ENCODE results near the gene SCML2.

Gene SCML2

DNA sequence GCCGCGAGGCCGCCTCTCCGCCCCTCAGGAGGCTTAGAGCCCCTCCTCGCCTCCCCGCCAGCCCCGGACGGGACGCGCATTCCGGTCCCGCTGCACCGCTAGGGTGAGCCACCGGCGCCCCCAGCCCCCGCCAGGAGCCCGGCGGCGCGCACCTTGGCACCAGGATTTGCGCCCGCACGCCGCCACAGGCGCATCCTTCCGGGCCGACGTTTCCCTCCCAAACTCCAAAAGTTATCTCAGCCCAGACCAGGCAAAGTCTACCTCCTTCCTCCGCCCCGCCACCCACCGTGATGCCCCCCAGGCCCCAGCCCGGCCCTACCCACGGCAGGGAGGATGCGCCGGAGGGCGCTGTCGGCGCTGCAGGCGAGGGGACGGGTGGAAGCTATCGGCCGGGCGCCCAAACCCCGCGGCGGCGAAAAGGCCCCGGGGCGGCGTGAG is 538 bp downstream of the SCML2 start:
- Histone ChIP-seq H3K9me3 (ENCODE audit: control insufficient read depth, low read length) (no peaks in the 10 kb centered on the region), H3K4me1 (ENCODE audit: control insufficient read depth, insufficient read depth, low read length, poor library complexity, severe bottlenecking) (peaks cover 3% of the 10 kb centered on the region), H3K27ac (ENCODE audit: insufficient read depth, low read length, poor library complexity, severe bottlenecking) (no peak overlapping the region), H3K36me3 (ENCODE audit: control insufficient read depth, insufficient read depth, low read length) (no peaks in the 10 kb centered on the region), H3K4me3 (ENCODE audit: insufficient read depth, low read depth, low read length, poor library complexity, severe bottlenecking) (peak overlapping the region; percentile 52), H3K27me3 (replicated peaks; ENCODE audit: control insufficient read depth, insufficient read depth, low read length, poor library complexity, severe bottlenecking) (no peaks in the 10 kb centered on the region)
- no peak for DNase-seq

DNA sequence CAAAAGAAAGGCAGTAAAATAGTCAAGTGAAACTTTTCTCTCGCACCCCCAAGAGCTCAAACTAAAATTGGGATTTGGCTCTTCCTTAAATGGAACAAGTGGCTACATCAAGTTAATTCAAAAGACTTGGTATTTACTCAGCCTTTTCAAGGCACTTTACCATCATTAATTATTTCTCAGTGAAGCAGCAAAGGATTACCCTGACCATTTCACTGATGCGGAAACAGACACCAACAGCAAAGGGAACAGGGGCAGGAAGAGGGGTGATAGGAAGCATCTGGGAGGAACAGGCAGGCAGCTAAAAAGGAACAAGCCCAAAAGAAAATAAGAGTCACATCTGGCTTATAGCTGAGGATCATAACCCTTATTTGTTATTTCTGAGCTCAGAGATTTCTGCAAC is 2.7 kb downstream of the SCML2 start:
- no peaks in the 10 kb centered on the region for H3K27me3 ChIP-seq (replicated peaks; ENCODE audit: control insufficient read depth, insufficient read depth, low read length, poor library complexity, severe bottlenecking)
- no peak for DNase-seq
- no peak overlapping the region for H3K4me3 ChIP-seq (ENCODE audit: insufficient read depth, low read depth, low read length, poor library complexity, severe bottlenecking)

DNA sequence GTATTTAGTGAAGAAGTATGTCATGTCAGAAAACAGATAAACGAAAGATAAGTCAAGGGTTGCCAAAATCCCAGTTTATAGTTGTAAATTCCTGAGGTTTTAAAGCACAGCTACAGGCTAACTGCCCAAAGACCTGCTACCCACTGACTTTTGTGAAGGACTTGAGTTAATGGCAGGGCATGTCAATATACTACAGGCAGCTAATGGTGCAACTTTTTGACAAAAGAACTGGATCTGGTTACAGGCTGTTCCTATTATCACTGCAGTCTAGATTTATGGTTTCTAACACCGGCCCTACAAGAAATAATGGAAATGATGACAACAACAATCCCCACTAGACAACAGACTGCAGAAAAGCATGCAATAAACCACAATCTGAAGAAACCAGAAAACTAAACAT is 6.4 kb downstream of the SCML2 start:
- Histone ChIP-seq H3K36me3 (ENCODE audit: control insufficient read depth, insufficient read depth, low read length) (no peaks in the 10 kb centered on the region), H3K4me3 (ENCODE audit: insufficient read depth, low read depth, low read length, poor library complexity, severe bottlenecking) (no peak overlapping the region), H3K4me1 (ENCODE audit: control insufficient read depth, insufficient read depth, low read length, poor library complexity, severe bottlenecking) (no peaks in the 10 kb centered on the region), H3K27ac (ENCODE audit: insufficient read depth, low read length, poor library complexity, severe bottlenecking) (no peak overlapping the region), H3K9me3 (ENCODE audit: control insufficient read depth, low read length) (no peaks in the 10 kb centered on the region), H3K27me3 (replicated peaks; ENCODE audit: control insufficient read depth, insufficient read depth, low read length, poor library complexity, severe bottlenecking) (no peaks in the 10 kb centered on the region)
- DNase-seq = no peak

More for the DNA sequence above, 2.7 kb downstream of the SCML2 start:
- no peaks in the 10 kb centered on the region for H3K36me3 ChIP-seq (ENCODE audit: control insufficient read depth, insufficient read depth, low read length)
- no peak overlapping the region for H3K27ac ChIP-seq (ENCODE audit: insufficient read depth, low read length, poor library complexity, severe bottlenecking)
- H3K9me3 ChIP-seq (ENCODE audit: control insufficient read depth, low read length) = no peaks in the 10 kb centered on the region
- peaks cover 3% of the 10 kb centered on the region for H3K4me1 ChIP-seq (ENCODE audit: control insufficient read depth, insufficient read depth, low read length, poor library complexity, severe bottlenecking)

DNA sequence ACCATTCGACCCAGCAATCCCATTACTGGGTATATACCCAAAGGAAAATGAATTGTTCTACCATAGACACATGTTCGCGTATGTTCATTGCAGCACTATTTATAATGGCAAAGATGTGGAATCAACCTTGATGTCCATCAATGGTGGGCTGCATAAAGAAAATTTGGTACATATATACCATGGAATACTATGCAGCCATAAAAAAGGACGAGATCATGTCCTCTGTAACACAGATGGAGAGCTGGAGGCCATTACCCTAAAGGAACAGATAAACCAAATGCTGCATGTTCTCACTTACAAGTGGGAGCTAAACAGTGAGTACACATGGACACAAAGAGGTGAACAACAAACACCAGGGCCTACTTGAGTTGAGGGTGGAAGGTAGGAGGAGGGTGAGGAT is 45.1 kb downstream of the SCML2 start:
- Histone ChIP-seq H3K27ac (ENCODE audit: insufficient read depth, low read length, poor library complexity, severe bottlenecking) (no peak overlapping the region), H3K36me3 (ENCODE audit: control insufficient read depth, insufficient read depth, low read length) (no peaks in the 10 kb centered on the region), H3K4me3 (ENCODE audit: insufficient read depth, low read depth, low read length, poor library complexity, severe bottlenecking) (no peak overlapping the region), H3K9me3 (ENCODE audit: control insufficient read depth, low read length) (no peaks in the 10 kb centered on the region), H3K4me1 (ENCODE audit: control insufficient read depth, insufficient read depth, low read length, poor library complexity, severe bottlenecking) (no peaks in the 10 kb centered on the region), H3K27me3 (replicated peaks; ENCODE audit: control insufficient read depth, insufficient read depth, low read length, poor library complexity, severe bottlenecking) (no peaks in the 10 kb centered on the region)
- DNase-seq = no peak

DNA sequence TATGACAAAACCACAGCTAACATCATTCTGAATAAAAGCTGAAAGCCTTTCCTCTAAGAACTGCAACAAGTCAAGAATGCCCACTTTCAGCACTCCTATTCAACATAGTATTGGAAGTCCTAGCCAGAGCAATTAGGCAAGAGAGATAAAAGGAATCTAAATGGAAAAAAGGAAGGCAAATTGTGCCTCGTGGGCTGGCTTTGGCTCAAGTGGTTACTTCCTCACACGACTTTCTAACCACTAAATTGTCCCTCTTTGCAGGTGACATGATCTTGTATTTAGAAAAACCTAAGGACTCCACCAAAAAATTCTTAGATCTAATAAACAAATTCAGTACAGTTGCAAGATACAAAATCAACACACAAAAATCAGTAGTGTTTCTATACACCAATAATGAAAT is 57.2 kb downstream of the SCML2 start:
- Histone ChIP-seq H3K4me1 (ENCODE audit: control insufficient read depth, insufficient read depth, low read length, poor library complexity, severe bottlenecking) (no peaks in the 10 kb centered on the region), H3K27ac (ENCODE audit: insufficient read depth, low read length, poor library complexity, severe bottlenecking) (no peak overlapping the region), H3K4me3 (ENCODE audit: insufficient read depth, low read depth, low read length, poor library complexity, severe bottlenecking) (no peak overlapping the region), H3K27me3 (replicated peaks; ENCODE audit: control insufficient read depth, insufficient read depth, low read length, poor library complexity, severe bottlenecking) (no peaks in the 10 kb centered on the region), H3K36me3 (ENCODE audit: control insufficient read depth, insufficient read depth, low read length) (no peaks in the 10 kb centered on the region), H3K9me3 (ENCODE audit: control insufficient read depth, low read length) (no peaks in the 10 kb centered on the region)
- DNase-seq = no peak

DNA sequence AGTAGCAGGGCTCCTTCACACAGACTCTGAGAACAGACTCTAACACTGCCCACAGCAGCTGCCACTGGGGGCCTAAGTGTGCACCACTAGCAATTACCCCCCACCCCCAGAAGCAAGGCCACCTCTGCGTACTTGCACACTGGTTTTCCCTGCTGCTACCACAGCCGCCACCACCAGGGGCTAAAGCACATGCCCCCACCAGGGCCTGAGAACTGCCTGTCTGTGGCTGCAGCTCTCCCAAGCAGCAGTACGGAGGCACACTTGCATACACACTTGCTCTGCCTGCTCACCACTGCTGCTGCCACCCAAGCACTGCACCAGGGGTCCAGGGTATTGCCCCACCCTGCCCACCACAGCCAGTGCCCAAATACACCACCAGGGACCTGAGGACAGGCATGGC is 59.6 kb downstream of the SCML2 start:
- H3K4me1 ChIP-seq (ENCODE audit: control insufficient read depth, insufficient read depth, low read length, poor library complexity, severe bottlenecking) = no peaks in the 10 kb centered on the region
- no peak for DNase-seq
- H3K36me3 ChIP-seq (ENCODE audit: control insufficient read depth, insufficient read depth, low read length) = no peaks in the 10 kb centered on the region
- H3K27me3 ChIP-seq (replicated peaks; ENCODE audit: control insufficient read depth, insufficient read depth, low read length, poor library complexity, severe bottlenecking) = no peaks in the 10 kb centered on the region
- H3K27ac ChIP-seq (ENCODE audit: insufficient read depth, low read length, poor library complexity, severe bottlenecking) = no peak overlapping the region
- H3K9me3 ChIP-seq (ENCODE audit: control insufficient read depth, low read length) = no peaks in the 10 kb centered on the region
- H3K4me3 ChIP-seq (ENCODE audit: insufficient read depth, low read depth, low read length, poor library complexity, severe bottlenecking) = no peak overlapping the region

DNA sequence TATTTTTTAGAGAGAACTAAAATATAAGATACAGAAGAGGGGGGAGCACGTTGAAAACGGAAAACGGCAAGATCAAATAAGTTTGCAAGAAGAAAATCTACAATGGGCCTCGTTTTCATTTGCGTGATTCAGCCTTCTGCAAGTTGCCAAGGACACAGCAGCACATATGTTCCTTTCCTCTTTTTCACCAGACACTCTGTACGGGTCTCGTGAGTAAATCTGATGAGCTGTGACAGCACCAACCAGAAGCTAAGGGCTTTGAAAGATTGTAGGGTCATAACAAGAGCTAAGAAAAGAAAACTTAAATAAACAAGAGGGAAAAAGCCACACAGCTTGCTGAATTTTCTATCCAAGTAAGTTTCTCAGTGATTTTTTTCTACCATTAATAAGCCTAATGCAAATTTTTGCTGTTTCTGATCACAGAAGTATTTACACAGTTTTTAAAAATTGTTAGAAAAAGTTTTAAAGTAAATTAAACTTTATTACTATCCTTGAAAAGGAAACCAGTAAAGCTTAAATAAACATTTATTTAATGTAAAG is 63.4 kb downstream of the SCML2 start:
- Histone ChIP-seq H3K4me1 (ENCODE audit: control insufficient read depth, insufficient read depth, low read length, poor library complexity, severe bottlenecking) (no peaks in the 10 kb centered on the region), H3K4me3 (ENCODE audit: insufficient read depth, low read depth, low read length, poor library complexity, severe bottlenecking) (no peak overlapping the region), H3K27ac (ENCODE audit: insufficient read depth, low read length, poor library complexity, severe bottlenecking) (no peak overlapping the region), H3K36me3 (ENCODE audit: control insufficient read depth, insufficient read depth, low read length) (no peaks in the 10 kb centered on the region), H3K27me3 (replicated peaks; ENCODE audit: control insufficient read depth, insufficient read depth, low read length, poor library complexity, severe bottlenecking) (no peaks in the 10 kb centered on the region), H3K9me3 (ENCODE audit: control insufficient read depth, low read length) (no peaks in the 10 kb centered on the region)
- DNase-seq = no peak

DNA sequence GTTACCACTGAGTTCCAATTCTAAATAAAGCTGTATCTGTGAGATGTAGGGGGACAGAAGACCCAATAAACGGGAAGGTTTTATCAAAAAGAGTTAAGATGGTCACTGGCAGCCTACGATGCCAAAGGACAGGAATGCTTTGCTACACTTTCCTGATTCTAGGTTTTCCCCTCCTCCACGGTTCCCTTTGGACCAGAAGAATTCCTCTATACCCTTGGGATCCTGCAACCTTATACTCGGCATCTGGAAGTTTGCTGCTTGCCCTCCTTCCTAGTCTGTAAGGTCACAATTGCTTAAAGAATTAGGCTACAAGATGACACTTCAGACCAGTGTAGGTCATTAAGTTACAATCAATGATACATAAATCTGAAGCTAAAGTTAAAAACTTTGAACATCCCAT is 64.3 kb downstream of the SCML2 start:
- Histone ChIP-seq H3K36me3 (ENCODE audit: control insufficient read depth, insufficient read depth, low read length) (no peaks in the 10 kb centered on the region), H3K4me3 (ENCODE audit: insufficient read depth, low read depth, low read length, poor library complexity, severe bottlenecking) (no peak overlapping the region), H3K4me1 (ENCODE audit: control insufficient read depth, insufficient read depth, low read length, poor library complexity, severe bottlenecking) (no peaks in the 10 kb centered on the region), H3K27ac (ENCODE audit: insufficient read depth, low read length, poor library complexity, severe bottlenecking) (no peak overlapping the region), H3K9me3 (ENCODE audit: control insufficient read depth, low read length) (no peaks in the 10 kb centered on the region), H3K27me3 (replicated peaks; ENCODE audit: control insufficient read depth, insufficient read depth, low read length, poor library complexity, severe bottlenecking) (no peaks in the 10 kb centered on the region)
- no peak for DNase-seq

DNA sequence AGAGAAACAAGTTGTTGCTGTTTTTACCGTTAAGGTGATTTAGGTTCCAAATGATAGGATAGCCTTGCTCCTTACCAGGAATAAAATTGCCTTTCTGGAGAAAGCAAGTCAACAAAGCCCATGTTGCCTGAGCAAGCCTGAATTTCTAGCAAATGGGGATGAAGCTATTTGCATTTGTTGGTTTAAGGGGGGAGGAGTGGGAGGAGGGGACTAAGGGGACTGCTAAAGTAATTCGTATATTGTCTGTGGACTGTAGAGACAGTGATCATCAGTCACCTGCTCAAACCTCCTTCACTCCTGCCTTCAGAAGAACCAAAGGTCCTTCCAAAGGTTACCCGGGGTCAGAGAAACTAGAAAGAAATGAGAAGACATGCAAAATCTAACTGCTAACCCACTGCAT is 65.8 kb downstream of the SCML2 start:
- Histone ChIP-seq H3K27ac (ENCODE audit: insufficient read depth, low read length, poor library complexity, severe bottlenecking) (no peak overlapping the region), H3K36me3 (ENCODE audit: control insufficient read depth, insufficient read depth, low read length) (no peaks in the 10 kb centered on the region), H3K4me3 (ENCODE audit: insufficient read depth, low read depth, low read length, poor library complexity, severe bottlenecking) (no peak overlapping the region), H3K9me3 (ENCODE audit: control insufficient read depth, low read length) (no peaks in the 10 kb centered on the region), H3K4me1 (ENCODE audit: control insufficient read depth, insufficient read depth, low read length, poor library complexity, severe bottlenecking) (no peaks in the 10 kb centered on the region), H3K27me3 (replicated peaks; ENCODE audit: control insufficient read depth, insufficient read depth, low read length, poor library complexity, severe bottlenecking) (no peaks in the 10 kb centered on the region)
- no peak for DNase-seq

DNA sequence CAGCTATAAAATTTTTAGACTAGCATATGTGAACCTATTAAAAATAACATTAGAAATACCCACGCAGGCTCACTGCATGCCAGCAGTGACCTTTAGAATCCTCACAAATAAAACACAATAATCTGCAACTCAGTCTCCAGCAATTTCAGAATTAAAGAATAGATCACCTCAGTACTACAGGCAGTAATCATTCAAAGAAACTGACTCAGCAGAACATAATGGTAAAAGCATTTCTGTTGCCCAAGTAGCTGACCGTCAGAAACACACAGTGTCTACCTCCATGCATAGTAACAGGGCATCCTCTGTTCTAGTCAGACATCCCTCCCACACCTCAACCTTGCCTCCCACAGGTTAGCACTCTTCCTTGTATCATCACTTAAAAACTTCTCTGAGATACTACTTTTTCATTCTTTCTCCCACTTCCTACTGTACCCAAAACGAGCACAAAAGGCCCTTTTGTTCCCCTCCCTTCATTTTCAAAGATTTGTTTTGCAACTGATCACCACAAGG is 68.1 kb downstream of the SCML2 start:
- H3K4me3 ChIP-seq (ENCODE audit: insufficient read depth, low read depth, low read length, poor library complexity, severe bottlenecking) = no peak overlapping the region
- DNase-seq = no peak
- H3K27ac ChIP-seq (ENCODE audit: insufficient read depth, low read length, poor library complexity, severe bottlenecking) = no peak overlapping the region
- H3K4me1 ChIP-seq (ENCODE audit: control insufficient read depth, insufficient read depth, low read length, poor library complexity, severe bottlenecking) = no peaks in the 10 kb centered on the region
- H3K36me3 ChIP-seq (ENCODE audit: control insufficient read depth, insufficient read depth, low read length) = no peaks in the 10 kb centered on the region
- H3K9me3 ChIP-seq (ENCODE audit: control insufficient read depth, low read length) = no peaks in the 10 kb centered on the region
- H3K27me3 ChIP-seq (replicated peaks; ENCODE audit: control insufficient read depth, insufficient read depth, low read length, poor library complexity, severe bottlenecking) = no peaks in the 10 kb centered on the region
